HG02870 (cell line): Measurements from ENCODE around the gene TOB1.

ENCODE experiments used
- ATAC-seq: cut with Tn5 transposase; IDR thresholded peaks from one replicate; pipeline ENCODE4 v1.9.1; 2021; ENCODE audit warnings: mild to moderate bottlenecking, moderate library complexity; ENCODE audit not compliant: unreplicated experiment

Gene TOB1

GRCh38 chr17:50833510-50834428 is 32.4 kb downstream of the TOB1 start:
- ATAC-seq, result no peak

DNA sequence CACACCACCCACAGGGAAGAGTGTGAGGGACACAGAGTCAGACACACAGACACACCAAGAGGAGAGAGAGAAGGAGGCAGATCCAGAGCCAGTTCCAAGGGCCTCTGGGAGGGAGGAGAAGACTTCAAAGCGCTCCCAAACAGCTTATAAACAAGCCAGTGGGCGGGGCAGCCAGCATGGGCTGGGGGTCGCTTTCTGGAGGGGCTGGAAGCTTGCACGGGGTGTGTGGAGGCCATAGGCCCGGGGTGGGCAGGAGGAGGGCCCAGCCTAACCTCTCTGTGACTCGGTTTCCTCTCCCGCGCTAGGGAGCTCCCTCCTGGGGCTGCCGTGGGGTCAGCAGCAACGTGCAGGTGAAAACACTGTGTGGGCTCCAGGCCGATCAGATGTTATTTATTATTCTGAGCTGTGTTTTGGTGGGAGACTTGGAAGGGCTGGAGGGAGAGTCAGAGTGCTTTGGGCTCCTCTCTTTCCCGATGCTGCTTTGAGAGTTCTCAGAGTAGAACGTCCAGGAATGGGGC is 33.2 kb downstream of the TOB1 start:
- no peak for ATAC-seq

DNA sequence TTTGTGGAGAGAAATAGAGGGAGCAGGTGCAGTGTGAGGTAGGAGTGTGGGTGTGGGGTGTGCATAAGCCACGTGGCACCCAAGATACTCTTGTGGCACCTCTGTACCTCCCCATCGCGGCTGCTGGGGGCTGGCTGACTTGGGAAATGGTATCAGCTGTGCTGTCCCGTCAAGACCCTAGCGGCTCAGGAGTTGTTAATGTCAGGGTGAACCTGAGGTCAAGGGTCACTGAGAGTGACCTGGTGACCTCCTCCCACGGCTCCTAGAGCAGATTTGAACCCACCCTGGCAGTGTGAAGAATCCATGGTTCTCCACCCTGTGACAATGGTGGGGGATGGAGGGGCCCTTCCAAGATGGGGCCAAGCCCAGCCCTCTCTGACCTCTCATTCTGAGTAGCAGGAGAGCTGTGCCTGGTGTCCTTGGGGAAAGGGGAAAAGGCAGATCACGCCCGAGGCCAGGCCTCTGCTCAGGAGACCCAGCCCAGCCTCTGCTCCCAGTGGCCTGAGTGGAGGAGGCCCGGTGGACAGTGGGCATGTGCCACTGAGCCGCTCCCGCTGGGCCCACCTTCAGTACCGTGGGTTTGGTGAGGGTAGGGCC is 33.8 kb downstream of the TOB1 start:
- ATAC-seq, result no peak

- ATAC-seq, result no peak
Observed at GRCh38 chr17:50831471-50831928, 34.7 kb downstream of the TOB1 start.

DNA sequence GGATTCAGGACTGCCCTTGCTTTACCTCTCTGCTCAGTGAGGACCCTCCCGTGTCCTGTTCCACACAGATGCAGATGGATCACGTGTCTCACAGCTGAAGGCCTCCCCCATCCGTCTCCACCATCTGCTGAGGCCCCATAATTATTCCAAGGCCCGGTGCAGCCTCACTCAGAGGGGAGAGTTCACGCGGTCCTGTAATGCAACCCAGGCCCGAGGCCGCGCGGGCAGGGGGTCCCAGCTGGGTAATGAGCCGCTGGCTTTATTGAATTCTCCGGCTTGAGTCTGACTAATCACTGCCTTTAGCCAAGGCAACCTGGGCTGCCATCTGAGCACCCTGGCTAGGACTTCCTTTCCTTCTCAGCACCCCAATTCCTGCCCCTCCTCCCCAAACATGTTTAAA is 35.2 kb downstream of the TOB1 start:
- no peak for ATAC-seq

DNA sequence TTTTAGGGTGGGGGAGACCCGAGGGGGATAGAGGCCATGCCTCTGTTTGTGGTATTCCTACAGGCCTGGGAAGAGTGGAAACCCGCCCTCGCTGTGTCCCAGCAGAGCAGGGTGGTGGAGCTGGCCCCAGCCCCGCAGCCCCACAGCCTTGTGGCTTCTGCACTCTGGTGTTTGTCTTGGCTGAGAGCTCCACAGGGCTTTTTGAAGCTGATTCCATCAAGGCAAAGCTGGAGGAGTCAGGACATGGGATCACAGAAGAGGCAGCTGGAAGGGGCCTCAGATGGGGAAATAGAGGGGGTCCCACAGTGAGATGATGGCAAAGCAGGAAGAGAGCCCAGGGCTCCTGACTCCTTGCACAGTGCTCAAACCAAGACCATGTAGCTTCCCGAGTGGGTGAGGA is 35.8 kb downstream of the TOB1 start:
- ATAC-seq, result no peak

DNA sequence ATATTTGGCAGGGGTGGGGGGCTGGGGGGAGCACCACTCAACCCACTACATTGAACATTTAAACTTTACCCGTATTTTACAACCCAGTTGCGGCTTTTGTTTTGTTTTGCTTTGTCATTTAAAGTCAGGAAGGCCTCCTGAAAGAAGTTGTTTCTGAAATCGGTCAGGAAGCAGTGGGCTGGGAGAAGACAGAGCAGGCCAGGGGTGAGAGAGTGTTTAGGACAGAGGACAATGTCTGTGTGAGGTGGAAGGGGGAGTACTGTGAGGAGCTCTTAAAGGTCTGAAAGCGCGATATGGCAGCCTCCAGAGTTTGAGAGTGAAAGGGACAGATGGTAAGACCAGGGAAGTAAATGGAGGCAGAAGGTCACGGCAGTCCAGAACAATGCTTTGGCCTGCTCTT is 36.8 kb downstream of the TOB1 start:
- ATAC-seq, result no peak

GRCh38 chr17:50828508-50829170 is 37.5 kb downstream of the TOB1 start:
- ATAC-seq, result peak; percentile 71

- no peak for ATAC-seq
Observed at GRCh38 chr17:50825188-50825587, 41.0 kb downstream of the TOB1 start.

GRCh38 chr17:50824429-50824828 is 41.7 kb downstream of the TOB1 start:
- no peak for ATAC-seq

GRCh38 chr17:50822550-50822949 is 43.6 kb downstream of the TOB1 start:
- ATAC-seq, result no peak

DNA sequence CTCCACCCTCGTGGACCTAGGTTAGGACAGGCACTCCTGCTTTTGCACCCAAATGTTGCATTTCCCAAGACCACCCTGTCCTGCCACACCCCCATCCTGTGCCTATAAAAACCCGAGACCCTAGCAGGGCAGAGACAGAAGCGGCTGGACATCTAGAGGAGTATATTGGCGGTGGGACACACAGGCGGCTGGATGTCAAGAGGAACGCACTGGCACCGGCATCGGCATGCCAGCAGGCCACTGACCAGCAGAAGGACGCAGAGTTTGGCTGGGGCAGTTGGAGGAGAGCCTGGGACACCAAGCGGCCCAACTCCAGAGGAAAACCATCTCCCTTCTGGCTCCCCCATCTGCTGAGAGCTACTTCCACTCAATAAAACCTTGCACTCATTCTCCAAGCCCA is 45.5 kb downstream of the TOB1 start:
- ATAC-seq, result no peak

DNA sequence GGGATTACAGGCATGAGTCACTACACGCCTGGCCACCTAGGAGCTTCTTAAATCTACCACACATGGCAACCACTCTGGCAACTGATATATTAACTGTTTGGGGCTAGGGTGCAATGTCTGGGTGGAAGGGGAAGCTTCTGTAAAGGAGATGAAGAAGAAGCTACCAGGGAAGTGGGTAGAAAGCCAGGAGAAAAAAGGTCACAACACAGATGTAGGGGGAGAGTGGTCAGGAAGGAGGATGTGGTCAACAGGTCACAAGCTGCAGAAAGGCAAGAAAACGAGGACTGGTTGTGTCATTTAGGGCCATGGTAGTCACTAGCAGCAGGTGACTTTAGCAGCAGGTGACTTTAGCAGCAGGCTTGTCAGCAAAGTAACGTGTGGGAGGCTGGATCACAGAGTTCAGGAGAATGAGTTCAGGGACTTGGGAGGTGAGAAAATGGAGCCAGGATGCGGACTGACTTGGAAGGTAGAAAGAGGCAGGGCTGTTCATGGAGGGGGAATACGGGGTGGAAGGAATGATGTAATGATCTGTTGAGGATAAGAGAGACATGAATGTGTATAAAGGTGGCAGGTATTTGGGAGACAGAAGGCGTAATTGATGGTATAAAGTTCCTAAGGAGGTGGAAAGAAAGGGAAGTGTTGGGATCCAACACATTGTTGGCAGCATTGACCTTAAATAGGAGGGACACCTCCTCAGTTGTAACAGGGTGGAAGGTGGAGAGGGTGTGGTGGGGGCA is 47.1 kb downstream of the TOB1 start:
- peak; percentile 43 for ATAC-seq

GRCh38 chr17:50818261-50818660 is 47.9 kb downstream of the TOB1 start:
- no peak for ATAC-seq

DNA sequence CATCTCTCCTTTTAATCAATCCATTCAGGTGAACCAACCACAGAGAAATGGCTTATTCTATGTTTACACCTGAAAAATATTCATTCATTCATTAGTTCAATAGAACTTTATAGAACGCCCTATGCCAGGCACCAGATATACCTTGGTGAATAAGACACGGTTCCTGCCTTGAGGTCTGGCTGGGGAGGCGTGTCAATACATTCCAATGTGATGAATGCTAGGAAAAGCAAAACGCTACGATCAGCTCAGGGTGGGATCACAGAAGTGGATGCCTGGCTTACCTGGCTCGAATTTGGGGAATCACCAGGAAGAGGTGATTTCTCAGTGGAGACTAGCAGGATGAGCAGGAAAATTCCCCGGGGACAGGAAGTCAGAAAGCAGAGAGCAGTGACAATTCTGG is 48.3 kb downstream of the TOB1 start:
- no peak for ATAC-seq

DNA sequence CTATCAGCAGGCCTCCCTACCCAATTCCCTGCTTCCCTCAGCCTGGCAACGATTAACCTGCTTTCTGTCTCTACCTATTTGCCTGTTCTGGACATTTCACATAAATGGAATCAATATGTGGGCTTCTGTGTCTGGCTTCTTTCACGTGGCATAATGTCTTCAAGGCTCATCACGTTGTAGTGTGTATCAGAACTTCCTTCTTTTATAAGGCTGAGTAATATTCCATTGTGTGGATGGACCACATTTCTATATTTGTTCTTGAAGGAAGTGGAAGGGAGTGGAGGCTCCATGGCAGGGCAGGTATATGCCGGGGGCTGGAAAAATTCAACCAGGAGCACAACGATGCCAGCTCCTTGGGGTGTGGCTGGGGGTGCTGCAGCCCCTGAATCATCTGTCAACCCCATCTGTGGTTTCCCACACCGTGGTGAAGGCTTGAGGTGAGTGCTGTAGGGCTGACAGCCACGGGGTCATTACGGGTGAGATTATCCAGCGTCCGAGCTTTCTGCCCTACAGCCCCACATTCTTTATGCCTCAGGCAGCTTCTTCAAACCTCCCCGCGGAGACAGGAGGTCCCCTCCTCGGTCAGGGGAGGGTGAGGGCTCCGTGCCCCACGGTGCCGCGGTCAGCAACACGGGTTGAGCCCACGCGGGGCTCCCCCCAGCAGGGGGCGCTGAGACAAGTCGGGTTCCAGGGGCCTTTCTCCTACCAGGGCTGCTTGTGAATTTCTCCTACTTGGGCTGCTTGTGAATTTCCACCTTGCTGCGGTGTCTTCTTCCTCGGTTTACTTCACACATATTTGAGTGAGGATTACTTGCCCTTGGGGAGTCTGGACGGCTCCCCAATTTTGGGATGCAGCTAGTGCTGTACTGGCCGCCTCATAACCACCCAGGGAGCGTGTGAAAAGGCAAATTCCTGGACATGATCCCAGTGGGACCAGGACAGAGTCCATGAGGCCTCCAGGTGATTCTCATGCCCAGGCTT is 49.1 kb downstream of the TOB1 start:
- no peak for ATAC-seq

- ATAC-seq, result no peak
Observed at GRCh38 chr17:50816271-50816670, 49.9 kb downstream of the TOB1 start.

GRCh38 chr17:50815400-50815799 is 50.8 kb downstream of the TOB1 start:
- no peak for ATAC-seq

DNA sequence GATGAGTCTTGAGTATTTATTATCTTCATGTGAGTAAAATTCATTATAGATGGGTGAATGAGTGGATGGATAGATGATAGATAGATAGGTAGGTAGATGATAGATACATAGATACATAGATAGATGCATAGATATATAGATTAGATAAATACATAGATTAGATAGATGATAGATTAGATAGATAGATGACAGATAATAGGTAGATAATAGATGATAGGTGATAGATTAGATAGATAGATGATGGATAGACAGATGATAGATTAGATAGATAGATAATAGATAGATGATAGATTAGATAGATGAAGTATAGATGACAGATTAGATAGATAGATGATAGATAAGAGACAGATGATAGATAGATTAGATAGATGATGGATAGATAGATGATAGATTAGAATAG is 52.6 kb downstream of the TOB1 start:
- ATAC-seq, result no peak
